T-helper 9 cell (primary cell): ENCODE measurements around the gene EGLN3.

Experiments used
- DNase-seq: peaks from one replicate; pipeline ENCODE4 v3.0.0-alpha.2; 2020

EGLN3 gene

GRCh38 chr14:33909380-33910084 lies 41.3 kb downstream of the EGLN3 start:
- no peak for DNase-seq

GRCh38 chr14:33908540-33909223 lies 42.2 kb downstream of the EGLN3 start:
- no peak for DNase-seq

DNA sequence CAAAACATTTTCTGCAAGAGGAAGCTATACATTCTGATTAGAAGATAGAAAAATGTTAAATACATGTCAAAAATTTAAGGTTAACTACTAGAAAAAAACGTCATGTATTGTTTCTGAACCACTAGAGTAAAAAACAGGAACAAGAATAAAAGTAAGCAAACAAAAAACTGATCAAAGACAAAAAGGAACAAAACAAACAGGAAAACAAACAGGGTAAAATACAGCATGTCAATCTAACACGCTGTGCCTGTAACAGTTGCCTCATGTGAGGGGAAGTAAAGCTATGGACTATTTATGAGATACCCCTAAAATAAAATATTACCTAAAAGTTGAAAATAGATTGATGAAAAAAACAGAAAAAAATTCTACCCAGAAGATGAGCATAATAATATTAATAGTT lies 43.9 kb downstream of the EGLN3 start:
- DNase-seq: no peak

DNA sequence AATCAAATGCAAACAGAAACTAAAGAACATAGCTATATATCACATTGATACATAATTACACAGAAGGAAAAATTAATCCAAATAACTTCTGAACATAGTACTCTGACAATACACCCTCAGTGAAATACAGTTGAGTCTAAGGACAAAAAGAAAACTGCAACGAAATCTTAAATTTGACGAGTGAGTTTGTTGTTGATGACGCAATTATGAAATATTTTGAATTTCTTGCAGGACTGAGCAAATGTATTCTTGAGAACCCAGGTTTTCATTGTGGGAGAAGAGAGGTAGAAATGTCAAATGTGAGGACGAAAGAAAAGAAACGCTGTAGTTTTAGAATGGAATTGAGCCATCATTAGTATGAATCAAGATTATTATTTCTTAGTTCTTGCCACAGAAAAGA lies 46.3 kb downstream of the EGLN3 start:
- no peak for DNase-seq

DNA sequence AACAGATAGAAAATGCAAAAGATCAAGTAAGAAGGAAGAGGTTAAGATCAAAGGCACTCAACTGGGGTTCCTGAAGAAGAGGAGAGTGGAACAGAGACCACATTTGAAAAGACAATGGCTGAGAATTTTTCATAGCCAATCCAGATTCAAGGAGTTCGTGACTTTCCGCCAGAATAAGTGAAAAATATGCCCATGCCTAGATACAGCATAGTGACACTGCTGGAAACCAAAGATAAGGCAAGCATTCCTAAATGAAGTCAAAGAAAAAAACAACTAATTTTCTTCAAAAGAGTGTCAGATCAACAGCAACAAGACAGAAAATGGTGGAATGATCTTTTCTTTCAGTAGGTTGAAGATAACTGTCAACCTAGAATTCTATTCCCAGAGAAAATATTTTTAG lies 47.5 kb downstream of the EGLN3 start:
- no peak for DNase-seq

- no peak for DNase-seq
These were observed 48.5 kb downstream of the EGLN3 start for GRCh38 chr14:33902363-33902762.

DNA sequence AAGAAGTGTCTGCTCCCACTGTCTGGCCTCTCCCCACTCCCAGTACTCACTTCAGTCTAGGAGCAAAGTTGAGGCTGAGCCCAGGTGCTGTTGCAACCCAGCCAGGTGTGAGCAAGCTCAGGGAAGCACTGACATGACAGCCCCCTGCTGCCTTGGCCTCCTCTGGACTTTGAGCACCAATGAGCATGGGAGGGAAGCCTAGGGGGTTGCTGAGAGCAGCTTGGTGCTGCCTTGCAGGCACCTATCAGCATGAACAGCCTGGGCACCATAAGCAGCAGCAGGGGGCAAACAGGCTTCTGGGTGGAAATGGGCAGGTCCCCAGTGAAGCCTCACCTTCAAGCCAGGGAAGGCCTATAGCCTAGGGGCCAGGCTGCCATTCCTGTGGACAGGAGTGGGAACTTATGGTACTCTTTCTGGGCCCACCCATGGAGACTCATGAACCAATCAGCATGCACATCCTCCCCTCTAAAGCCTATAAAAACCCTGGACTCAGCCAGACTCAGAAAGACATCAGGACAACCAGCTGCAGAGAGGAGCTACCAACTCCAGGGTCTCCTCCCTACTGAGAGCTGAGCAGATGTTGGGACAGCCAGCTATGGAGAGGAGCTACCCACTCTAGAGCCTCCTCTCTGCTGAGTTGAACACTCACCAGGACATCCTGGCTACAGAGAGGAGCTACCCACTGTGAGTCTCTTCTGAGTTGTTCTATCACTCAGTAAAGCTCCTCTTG lies 49.3 kb downstream of the EGLN3 start:
- DNase-seq: no peak

DNA sequence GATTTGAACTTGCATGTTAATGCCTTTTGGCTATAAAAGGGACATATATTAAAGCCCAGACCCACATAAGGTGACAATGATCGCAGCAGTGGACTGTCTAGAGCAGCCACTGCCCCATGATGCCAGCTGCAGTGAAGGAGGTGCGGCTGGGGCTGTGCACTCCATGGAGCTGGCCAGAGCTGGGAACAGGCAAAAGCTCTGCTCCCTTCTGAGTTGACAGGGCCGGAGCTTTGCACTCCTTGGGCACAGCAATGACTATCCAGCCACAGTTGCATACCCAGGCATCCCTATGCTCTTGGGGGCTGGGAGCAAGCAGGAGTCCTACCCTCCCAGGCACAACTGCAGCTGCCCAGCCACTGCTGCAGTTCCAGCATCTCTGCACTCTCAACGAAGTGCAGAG lies 50.2 kb downstream of the EGLN3 start:
- no peak for DNase-seq

DNA sequence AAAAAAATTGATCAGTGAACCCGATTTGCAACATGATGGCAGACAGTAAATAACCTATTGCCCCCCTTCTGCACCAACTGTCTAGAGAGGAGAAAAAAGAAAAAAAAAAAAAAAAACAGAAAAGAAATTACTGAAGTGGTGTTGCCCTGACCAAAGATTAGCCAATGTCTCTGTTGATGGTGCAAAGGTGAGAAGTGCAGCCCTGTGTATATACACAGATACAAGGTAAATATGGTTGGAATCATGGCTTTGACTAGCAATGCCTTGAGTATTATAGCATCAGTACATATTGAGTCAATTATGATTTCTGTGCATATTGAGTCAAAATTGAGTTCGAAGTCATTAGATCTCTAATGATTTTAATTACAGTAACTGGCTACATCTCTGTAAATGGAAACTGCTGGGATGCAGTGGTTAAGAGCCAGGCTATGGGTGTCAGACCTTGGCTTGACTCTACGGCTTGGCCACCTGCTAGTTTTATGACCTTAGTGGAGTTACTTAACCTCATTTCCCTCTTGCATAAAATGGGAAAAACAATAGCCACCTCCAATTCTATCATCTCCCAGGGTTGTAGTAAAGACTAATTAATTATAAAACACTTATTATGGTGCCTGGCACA lies 51.0 kb downstream of the EGLN3 start:
- no peak for DNase-seq

- DNase-seq: no peak
These were observed 52.9 kb downstream of the EGLN3 start for GRCh38 chr14:33897878-33898535.

GRCh38 chr14:33897382-33897781 lies 53.5 kb downstream of the EGLN3 start:
- no peak for DNase-seq

- DNase-seq: no peak
These were observed 56.5 kb downstream of the EGLN3 start for GRCh38 chr14:33894339-33894738.

- DNase-seq: no peak
These were observed 59.2 kb downstream of the EGLN3 start for GRCh38 chr14:33891700-33892099.

- DNase-seq: no peak
These were observed 66.0 kb downstream of the EGLN3 start for GRCh38 chr14:33884916-33885315.

DNA sequence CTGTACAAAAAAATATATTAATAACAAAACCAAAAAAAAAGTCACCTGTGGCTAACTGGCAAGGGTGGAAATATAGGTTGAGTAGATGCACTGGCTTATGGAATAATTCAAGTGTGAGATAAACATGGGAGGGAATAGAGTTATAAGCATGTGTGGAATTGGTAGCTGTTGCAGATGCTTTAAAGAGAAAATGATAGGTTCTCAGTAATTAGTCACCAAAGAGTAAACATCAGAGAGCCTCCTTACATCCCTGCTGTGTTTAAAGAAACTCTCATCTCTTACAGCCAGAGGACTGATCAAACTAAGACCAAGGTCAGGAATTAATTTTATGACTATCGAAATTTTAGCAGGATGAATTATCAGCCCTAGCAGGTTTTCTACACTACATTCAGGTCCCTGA lies 70.5 kb downstream of the EGLN3 start:
- no peak for DNase-seq

GRCh38 chr14:33879684-33880286 lies 71.1 kb downstream of the EGLN3 start:
- DNase-seq: no peak

GRCh38 chr14:33876274-33876673 lies 74.6 kb downstream of the EGLN3 start:
- DNase-seq: no peak
